ENCODE results near the gene SPOPL.
A peak's percentile ranks its signal among the peaks of the same experiment; 100 is the strongest.
"Not testable (repeated sequence)": the region's sequence is repeated elsewhere in the genome, so short reads cannot be mapped to it uniquely, and the experiment has no call there.

SPOPL gene

GRCh38 chr2:138501425-138502254 is at the start of gene SPOPL:
TSS of gene SPOPL (plus strand) at chr2:138501770. CDS start at chr2:138550217, 48,447 bp downstream.
- DNase-seq (ENCODE audit: low read depth) = peak; percentile 89

GRCh38 chr2:138452324-138452723 is 49.2 kb upstream of the SPOPL start:
- no peak for DNase-seq (ENCODE audit: low read depth)

- no peak for DNase-seq (ENCODE audit: low read depth)
Measured at GRCh38 chr2:138453815-138454214, 47.8 kb upstream of the SPOPL start.

GRCh38 chr2:138454761-138455160 is 46.8 kb upstream of the SPOPL start:
- no peak for DNase-seq (ENCODE audit: low read depth)

GRCh38 chr2:138455275-138455674 is 46.3 kb upstream of the SPOPL start:
- DNase-seq (ENCODE audit: low read depth) = no peak

GRCh38 chr2:138455691-138456090 is 45.9 kb upstream of the SPOPL start:
- DNase-seq (ENCODE audit: low read depth) = no peak

GRCh38 chr2:138462689-138463088 is 38.9 kb upstream of the SPOPL start:
- not testable (repeated sequence) for DNase-seq (ENCODE audit: low read depth)

- no peak for DNase-seq (ENCODE audit: low read depth)
Measured at GRCh38 chr2:138468617-138469016, 33.0 kb upstream of the SPOPL start.

- no peak for DNase-seq (ENCODE audit: low read depth)
Measured at GRCh38 chr2:138469411-138469810, 32.2 kb upstream of the SPOPL start.

- no peak for DNase-seq (ENCODE audit: low read depth)
Measured at GRCh38 chr2:138470941-138471340, 30.6 kb upstream of the SPOPL start.

GRCh38 chr2:138474100-138474825 is 27.3 kb upstream of the SPOPL start:
- no peak for DNase-seq (ENCODE audit: low read depth)

GRCh38 chr2:138475277-138475776 is 26.2 kb upstream of the SPOPL start:
- DNase-seq (ENCODE audit: low read depth) = no peak

GRCh38 chr2:138476186-138476585 is 25.4 kb upstream of the SPOPL start:
- DNase-seq (ENCODE audit: low read depth) = no peak

GRCh38 chr2:138476940-138477339 is 24.6 kb upstream of the SPOPL start:
- DNase-seq (ENCODE audit: low read depth) = no peak

- DNase-seq (ENCODE audit: low read depth) = not testable (repeated sequence)
Measured at GRCh38 chr2:138482796-138483195, 18.8 kb upstream of the SPOPL start.

GRCh38 chr2:138485019-138485418 is 16.6 kb upstream of the SPOPL start:
- no peak for DNase-seq (ENCODE audit: low read depth)

GRCh38 chr2:138486363-138487198 is 15.0 kb upstream of the SPOPL start:
- no peak for DNase-seq (ENCODE audit: low read depth)

GRCh38 chr2:138490673-138491494 is 10.7 kb upstream of the SPOPL start:
- no peak for DNase-seq (ENCODE audit: low read depth)

GRCh38 chr2:138491495-138491862 is 10.1 kb upstream of the SPOPL start:
- no peak for DNase-seq (ENCODE audit: low read depth)

GRCh38 chr2:138492160-138492559 is 9.4 kb upstream of the SPOPL start:
- no peak for DNase-seq (ENCODE audit: low read depth)

- no peak for DNase-seq (ENCODE audit: low read depth)
Measured at GRCh38 chr2:138493334-138493733, 8.2 kb upstream of the SPOPL start.
